Amniotic stem cell (primary cell): ENCODE results near the gene GLS2.
"Not testable (repeated sequence)": the region's sequence is repeated elsewhere in the genome, so short reads cannot be mapped to it uniquely, and the experiment has no call there.

Source experiments
- DNase-seq: peaks from one replicate; lab custom pipeline; 2025; lab: John Stamatoyannopoulos, UW

GLS2 gene

DNA sequence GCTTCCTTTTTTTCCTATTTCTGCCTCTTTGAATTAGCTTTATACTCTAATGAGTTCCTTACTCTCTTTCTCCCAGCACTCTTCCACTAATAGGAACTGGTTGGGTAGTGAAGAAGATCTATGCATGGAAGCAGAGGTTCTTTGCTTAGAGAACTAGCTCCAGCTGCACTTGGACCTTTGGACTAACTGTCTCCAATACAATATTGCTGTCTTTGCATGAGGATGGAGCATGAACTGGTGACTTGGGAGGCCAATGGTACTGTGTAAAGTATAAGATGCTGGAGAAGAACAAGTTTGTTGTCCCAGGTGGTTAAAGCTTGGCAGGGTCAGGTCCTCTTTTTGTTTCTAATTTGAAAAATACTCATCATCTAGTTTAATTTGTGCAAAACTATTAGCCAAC lies 2.4 kb upstream of the GLS2 start:
- no peak for DNase-seq

- DNase-seq, result no peak
These were observed 417 bp downstream of the GLS2 start for GRCh38 chr12:56487448-56488040.

GRCh38 chr12:56486694-56487093 lies 1.3 kb downstream of the GLS2 start:
- no peak for DNase-seq

DNA sequence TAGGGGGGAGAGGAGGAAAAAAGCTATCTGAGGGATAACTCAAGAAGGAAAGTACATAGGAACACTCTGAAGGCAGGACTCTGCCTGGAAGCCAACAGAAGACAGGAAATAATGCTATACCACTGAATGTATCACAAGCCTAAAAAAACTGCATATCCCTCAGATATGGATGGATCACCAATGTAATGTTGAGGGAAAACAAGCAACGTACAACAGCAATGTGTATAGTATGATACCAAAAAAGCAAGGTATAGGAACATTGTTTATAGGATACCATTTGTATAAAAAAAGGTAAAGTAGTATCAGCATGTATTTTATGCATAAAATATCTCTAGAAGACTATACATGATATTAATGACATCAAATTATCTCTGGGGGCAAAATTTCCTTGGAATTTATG lies 3.4 kb downstream of the GLS2 start:
- DNase-seq, result no peak

DNA sequence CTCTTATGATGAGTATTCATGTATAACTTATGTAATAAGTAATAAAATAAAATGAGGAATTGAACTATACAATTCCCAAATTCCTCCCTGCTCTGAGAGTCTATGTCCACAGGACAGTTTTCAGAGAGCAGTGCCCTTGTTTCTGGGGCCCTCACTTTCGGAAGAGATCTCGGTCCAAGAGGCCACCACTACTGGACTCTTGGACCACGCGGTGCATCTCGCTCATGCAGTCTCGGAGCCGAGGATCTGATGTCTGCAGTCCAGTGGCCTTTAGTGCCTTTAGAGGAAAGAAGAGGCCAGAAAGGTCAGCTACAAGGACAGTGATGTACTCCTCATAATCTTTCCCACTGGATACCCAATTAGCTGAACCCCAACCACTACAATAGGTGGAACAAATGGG lies 8.3 kb downstream of the GLS2 start:
- no peak for DNase-seq

GRCh38 chr12:56477521-56478225 lies 10.3 kb downstream of the GLS2 start:
- no peak for DNase-seq

DNA sequence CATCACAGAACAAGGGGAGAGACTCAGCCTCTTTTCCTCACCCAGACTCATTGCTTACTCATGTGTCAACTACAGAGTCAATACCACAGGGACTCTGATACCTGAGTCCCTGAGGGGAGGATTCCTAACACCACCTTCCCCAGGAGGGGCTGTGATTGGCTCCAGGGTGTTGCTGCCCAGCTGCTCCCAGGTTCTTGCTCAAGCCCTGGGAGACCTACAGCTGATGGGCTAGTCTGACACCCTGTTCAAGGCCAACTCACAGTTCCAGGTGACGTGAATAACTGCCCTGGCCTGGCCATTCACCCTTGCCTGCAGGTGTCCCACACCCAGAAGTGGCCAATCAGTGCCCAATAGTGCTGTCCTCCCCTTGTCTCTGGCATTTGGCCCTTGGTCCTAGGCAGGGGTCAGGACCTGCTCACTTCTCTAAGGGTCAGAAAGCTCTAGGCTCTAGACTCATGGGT lies 11.0 kb downstream of the GLS2 start:
- DNase-seq, result no peak

DNA sequence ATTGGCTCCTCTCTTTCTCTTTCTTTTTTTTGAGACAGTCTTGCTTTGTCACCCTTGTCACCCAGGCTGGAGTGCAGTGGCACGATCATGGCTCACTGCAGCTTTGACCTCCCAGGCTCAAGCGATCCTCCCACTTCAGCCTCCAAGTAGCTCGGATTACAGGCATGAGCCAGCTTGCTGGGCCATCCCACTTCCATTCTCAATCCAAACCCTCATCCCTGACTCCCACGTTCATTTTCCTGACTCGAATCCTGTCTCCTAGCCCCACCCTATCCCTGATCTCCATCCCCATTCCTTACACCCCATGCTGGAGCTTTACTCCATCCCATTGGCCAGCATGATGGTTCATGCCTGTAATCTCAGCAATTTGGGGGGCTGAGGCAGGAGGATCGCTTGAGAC lies 11.8 kb downstream of the GLS2 start:
- no peak for DNase-seq

DNA sequence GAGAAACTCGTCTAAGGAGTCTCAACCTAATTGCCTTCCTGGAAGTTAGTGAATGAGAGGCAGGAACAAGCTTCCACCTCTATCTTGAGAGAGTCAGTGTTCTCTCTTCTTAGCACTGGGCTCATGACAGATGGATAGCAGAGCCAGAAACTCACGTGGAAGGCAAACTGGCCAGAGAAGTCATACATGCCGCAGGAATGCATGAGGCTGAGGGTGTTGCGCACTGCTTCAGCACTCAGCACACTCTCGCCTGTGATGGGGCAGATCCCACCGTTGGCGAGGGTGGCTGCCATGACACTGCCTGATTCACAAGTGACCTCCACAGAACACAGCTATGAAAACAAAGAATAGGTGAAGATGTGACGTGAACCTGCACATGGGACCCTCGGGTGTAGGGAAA lies 13.6 kb downstream of the GLS2 start:
- no peak for DNase-seq

DNA sequence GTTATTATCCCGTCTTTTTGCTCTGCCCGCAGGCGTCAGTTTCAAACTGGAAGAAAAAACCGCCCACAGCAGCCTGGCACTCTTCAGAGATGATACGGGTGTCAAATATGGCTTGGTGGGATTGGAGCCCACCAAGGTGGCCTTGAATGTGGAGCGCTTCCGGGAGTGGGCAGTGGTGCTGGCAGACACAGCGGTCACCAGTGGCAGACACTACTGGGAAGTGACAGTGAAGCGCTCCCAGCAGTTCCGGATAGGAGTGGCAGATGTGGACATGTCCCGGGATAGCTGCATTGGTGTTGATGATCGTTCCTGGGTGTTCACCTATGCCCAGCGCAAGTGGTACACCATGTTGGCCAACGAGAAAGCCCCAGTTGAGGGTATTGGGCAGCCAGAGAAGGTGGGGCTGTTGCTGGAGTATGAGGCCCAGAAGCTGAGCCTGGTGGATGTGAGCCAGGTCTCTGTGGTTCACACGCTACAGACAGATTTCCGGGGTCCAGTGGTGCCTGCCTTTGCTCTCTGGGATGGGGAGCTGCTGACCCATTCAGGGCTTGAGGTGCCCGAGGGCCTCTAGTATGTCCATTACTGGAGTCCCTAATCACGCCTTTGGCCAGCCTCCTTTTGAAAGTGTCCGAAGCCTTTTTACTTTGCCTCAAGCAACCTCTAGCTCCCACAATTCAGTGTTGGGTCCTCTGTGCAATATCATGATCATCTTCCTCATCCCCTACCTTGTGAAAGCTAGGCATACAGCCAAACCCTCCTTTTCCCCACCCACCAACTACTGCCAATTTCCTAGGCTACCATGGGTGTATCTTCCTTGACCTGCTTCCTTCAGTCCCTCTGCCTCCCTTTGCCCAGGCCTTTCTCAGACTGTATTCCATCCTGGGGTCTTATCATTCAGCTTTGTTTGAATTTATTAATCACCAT lies 18.7 kb downstream of the GLS2 start:
- no peak for DNase-seq

DNA sequence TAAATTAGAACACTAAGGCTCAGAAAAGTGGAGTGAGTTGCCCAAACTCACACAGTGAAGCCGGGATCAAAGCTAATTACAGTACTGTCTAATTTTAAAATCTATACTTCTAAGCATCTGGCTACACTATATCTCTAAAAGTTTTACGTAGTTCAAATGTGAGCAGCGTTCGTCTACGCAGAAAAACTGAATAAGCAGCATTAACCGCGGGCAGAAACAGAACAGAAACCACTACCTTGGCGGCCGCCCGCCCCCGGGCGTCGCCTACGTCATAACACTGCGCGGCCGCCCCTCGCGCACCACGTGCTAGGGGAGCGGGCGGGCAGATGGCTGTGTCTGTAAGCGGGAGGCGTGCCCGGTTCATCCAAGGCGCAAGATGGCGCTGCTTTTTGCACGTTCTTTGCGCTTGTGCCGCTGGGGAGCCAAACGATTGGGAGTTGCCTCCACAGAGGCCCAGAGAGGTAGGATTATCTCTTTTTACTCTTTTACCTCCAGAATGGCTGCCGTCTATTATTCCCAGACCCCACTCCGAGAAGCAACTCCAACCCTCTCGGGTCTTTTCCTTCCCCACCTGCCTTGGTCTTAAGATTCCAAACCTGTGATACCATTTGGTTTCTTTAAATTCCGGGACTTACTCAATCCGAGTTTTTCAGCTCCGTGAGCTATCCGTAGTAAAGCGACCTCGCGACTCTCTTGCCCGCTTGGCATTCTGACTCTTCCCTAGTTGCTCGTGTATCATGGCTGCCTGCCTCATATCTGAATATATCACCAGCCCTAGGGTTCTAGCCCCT lies 19.6 kb downstream of the GLS2 start, which contains the start of gene SPRYD4:
TSS of gene SPRYD4 (plus strand) at position 363 of the 791 bp plus-strand sequence. CDS start at position 377, 14 bp downstream.
- DNase-seq, result peak; percentile 88

DNA sequence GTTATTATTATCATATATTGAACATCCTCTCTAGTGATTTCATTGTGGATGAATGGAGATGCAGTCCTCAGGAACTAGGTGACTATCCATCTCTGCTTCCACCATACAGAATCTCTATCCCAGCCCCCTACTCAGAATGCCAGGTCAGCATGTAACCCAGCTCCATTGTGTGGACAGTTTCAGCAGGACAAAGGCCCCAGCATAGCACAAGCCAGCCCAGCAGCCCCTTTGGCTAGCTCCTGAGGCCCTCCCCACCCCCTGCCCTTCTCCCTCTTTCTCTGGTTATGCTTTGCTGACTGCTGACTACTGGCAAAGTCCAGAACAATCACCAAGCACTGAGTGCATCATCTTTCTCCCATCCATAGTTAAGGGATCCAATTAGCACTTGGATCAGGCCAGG lies 25.4 kb downstream of the GLS2 start:
- no peak for DNase-seq

DNA sequence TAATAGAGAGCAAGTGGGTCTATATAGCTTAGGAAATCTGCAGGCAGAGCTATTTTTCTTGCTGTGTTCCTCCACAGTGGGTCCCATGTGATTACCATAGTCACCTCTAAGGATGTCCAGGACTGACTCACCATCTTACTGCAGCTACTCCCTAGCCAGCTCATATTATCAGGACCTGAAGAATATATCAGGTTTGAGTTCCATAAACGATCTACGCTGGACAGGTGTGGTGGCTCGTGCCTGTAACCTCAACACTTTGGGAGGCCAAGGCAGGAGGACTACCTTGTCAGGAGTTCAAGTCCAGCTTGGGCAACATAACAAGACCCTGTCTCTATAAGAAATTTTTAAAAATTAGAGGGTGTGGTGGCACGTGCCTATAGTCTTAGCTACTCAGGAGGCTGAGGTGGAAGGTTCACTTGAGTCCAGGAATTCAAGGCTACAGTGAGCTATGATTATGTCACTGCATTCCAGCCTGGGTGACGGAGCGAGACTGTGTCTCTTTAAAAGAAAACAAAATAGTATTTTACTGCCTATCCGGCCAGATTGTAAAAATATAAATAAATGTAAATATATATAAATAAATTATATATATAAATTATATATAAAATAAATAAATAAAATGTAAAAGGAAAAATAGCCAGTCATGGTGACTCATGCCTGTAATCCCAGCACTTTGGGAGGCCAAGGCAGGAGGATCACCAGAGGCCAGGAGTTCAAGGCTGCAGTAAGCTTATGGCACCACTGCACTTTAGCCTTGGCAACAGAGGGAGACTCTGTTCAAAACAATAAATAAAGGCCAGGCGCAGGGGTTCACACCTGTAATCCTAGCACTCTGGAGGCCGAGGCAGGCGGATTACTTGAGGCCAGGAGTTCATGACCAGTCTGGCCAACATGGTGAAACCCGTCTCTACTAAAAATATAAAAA lies 26.5 kb downstream of the GLS2 start:
- DNase-seq, result no peak

DNA sequence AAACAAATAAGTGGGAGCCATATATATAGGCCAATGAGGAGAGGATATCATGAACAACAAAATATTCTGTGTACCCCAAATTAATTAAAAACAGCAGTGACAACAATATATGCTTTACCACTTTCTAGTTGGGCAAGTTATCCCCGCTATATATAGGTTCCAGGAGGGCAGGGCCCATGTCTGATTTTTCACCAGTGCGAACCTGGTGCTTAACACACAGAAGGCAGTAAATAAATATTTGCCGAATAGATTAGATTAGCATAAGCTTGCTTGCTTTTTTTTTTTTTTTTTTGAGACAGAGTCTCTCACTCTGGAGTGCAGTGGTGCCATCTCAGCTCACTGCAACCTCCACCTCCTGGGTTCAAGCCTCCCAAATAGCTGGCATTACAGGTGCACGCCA lies 30.1 kb downstream of the GLS2 start:
- DNase-seq, result no peak

GRCh38 chr12:56454557-56454956 lies 33.4 kb downstream of the GLS2 start, which contains the start of gene MIP:
MIP (minus strand) TSS chr12:56454657; CDS start chr12:56454613, 44 bp downstream.
- no peak for DNase-seq

DNA sequence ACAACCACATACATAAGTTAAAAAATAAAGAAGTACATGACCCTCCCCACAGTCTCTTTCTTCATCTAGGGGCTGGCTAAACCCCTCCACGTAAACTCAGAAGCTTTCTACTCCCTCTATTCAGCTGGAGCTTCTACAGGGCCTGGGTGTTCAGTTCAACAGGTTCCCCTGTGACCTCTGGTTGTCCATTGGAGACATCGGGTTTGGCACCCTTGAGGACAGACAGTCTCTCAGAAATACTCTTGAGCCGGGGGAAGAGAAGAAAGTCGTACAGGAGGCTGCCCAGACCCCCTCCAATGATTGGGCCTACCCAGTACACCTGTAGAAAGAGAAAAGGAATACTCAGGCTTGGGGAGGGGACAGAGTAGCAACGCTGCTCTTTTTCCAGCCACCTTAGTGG lies 36.8 kb downstream of the GLS2 start:
- DNase-seq, result no peak

GRCh38 chr12:56450241-56450640 lies 37.7 kb downstream of the GLS2 start:
- no peak for DNase-seq

- no peak for DNase-seq
These were observed 38.4 kb downstream of the GLS2 start for GRCh38 chr12:56449622-56449984.

- DNase-seq, result peak; percentile 72
These were observed 38.9 kb downstream of the GLS2 start, which contains the start of gene TIMELESS for GRCh38 chr12:56448860-56449621. TIMELESS (minus strand) TSS chr12:56449426; CDS start chr12:56434170, 15,256 bp downstream.

DNA sequence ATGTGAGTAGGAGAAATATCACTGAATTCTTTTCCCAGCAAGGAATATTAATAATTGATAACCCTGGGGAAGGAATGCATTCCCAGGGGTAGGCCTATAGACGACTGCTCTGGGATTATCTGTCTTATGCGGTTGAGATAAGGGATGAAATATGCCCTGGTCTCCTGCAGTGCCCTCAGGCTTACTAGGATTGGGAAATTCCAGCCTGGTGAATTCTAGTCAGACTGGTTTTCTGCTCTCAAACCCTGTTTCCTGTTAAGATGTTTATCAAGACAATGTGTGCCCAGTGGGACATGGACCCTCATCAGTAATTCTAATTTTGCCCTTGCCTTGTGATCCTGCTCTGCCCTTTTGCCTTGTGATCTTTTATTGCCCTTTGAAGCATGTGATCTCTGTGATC lies 44.8 kb downstream of the GLS2 start:
- DNase-seq, result not testable (repeated sequence)
